Measurements from ENCODE around the gene S100A5.

DNA sequence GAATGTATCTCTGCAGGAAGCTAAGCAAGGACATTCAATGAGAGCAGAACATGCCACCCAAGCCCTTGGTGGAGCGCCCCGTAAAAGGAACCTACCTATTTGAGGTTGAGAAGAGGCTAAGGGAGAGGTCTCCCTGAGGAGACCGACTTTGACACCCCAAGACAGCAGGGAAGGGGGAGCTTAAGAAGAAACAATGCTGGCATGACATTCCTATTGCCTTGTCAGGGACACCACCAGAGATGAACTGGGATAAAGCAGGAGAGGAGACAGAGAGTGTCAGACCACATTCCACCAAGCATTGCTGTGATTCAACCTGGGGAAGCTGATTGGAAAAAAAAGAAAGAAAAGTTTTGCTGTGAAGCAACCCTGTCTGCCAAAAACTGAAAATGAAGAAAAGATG lies 38.2 kb upstream of the S100A5 start:
- TF ChIP-seq, protein P1, sequence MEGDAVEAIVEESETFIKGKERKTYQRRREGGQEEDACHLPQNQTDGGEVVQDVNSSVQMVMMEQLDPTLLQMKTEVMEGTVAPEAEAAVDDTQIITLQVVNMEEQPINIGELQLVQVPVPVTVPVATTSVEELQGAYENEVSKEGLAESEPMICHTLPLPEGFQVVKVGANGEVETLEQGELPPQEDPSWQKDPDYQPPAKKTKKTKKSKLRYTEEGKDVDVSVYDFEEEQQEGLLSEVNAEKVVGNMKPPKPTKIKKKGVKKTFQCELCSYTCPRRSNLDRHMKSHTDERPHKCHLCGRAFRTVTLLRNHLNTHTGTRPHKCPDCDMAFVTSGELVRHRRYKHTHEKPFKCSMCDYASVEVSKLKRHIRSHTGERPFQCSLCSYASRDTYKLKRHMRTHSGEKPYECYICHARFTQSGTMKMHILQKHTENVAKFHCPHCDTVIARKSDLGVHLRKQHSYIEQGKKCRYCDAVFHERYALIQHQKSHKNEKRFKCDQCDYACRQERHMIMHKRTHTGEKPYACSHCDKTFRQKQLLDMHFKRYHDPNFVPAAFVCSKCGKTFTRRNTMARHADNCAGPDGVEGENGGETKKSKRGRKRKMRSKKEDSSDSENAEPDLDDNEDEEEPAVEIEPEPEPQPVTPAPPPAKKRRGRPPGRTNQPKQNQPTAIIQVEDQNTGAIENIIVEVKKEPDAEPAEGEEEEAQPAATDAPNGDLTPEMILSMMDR (IDR thresholded peaks at IDR 0.05), result no peak
- TF ChIP-seq POLR2A (IDR thresholded peaks at IDR 0.05; ENCODE audit: low read depth), result no peak
